ENCODE results near the gene NR2E1.

- no peak for TF ChIP-seq CTCF (IDR thresholded peaks at IDR 0.05)
- TF ChIP-seq POLR2A (IDR thresholded peaks at IDR 0.05), result no peak
Observed at GRCh38 chr6:108200631-108201030, 34.8 kb downstream of the NR2E1 start.

Data from thyroid gland (tissue), 4 donors.